Activated CD4-positive, alpha-beta T cell treated with anti-CD3 and anti-CD28 coated beads for 48 hours (primary cell): ENCODE measurements around the gene SPRR2G.
"Not testable (repeated sequence)": the region's sequence is repeated elsewhere in the genome, so short reads cannot be mapped to it uniquely, and the experiment has no call there.

ENCODE experiments used
- DNase-seq: peaks from one replicate; pipeline ENCODE4 v3.0.0-alpha.2; 2020

SPRR2G gene

GRCh38 chr1:153150846-153151245 lies at the start of gene SPRR2G:
Gene SPRR2G, minus strand, starts transcription at chr1:153150890. Its CDS starts 780 bp downstream, at chr1:153150110.
- DNase-seq, result no peak

- DNase-seq, result no peak
Measured at GRCh38 chr1:153195216-153195615, 44.5 kb upstream of the SPRR2G start.

DNA sequence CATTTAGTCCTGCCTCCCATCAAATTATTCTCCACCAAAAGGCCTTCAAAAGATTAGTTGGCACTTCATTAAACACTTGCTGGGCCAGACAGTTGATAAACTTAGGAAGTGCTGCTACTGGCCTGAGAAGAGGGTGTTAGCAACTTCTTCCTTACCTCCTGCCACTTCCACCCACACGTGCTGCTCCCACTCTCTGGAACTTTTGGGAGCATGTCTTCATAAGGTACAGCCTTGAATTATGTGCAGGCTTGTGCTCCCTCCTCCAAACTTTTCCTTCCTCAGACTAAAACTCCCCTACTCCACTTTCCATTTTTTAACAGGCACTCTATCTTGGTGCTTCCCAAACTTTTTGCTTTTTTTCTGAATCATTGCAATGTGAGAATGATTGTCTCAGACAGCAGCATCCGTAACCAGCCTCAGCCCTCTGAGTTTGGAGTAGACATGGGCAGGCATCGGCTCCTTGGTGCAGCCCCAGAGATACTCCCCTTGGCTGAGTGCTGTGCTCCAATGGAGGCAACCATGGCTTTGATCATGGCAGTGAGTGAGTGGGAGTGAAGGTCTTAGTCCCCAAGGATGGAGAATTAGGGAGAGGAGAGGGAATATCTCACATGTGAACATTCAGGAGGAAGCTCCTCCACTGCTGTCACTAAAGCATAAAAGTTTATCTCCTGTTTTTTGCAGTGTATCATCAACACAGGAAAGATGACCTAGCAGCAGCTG lies 43.8 kb upstream of the SPRR2G start:
- DNase-seq, result no peak

DNA sequence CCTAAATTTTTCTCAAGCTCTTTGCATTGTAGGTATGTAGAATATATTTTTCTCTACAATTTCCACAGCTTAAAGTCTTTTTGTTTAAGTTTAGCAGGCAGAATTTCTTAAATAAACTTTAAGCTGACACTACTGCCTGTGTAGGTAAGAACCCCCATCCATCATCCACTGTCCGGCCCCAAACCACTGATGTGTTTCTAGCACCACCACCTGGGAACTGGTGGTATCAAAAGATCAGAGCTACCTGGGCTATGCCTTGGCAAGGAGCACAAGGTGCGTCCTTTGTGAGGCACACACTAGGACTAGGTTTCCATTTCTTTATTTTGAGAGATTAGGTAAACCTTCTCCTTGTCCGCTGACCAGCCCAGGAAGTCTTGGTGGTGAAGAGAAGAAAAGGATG lies 42.0 kb upstream of the SPRR2G start:
- peak; percentile 6 for DNase-seq

- DNase-seq, result no peak
Measured at GRCh38 chr1:153190373-153190772, 39.7 kb upstream of the SPRR2G start.

DNA sequence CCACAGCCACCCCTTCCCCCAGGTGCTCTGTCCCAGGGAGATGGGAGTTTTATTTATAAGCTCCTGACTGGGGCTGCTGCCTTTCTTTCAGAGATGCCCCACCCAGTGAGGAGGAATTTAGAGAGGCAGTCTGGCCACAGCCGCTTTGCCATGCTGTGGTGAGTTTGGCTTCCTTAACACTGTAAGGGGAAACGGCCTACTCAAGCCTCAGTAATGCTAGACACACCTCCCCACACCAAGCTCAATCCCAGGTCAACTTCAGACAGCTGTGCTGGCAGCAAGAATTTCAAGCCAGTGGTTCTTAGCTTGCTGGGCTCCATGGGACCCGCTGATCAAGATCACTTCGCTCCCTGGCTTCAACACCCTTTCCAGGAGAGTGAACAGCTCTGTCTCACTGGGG lies 37.6 kb upstream of the SPRR2G start:
- not testable (repeated sequence) for DNase-seq

GRCh38 chr1:153180556-153180955 lies 29.9 kb upstream of the SPRR2G start:
- no peak for DNase-seq

- no peak for DNase-seq
Measured at GRCh38 chr1:153178922-153179321, 28.2 kb upstream of the SPRR2G start.

DNA sequence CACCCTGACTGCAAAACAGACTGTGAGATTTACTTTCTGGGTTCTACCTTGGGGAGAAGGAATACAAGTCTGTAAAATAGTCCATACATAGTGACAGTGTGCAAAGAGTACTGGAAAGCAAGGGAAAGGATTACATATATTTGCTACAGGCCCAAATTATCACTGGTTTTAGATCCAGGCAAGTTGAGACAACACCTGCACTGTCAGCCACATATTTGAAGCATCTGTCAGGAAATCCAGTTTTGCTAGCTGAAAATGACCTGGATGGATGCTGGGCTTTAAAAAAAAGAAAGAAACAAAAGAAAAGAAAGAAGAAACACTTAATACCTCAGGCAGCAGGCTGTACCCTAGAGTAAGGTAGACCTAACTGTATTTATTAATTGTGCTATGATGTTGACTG lies 23.9 kb upstream of the SPRR2G start:
- DNase-seq, result no peak

GRCh38 chr1:153168686-153169085 lies 18.0 kb upstream of the SPRR2G start:
- no peak for DNase-seq

- no peak for DNase-seq
Measured at GRCh38 chr1:153155541-153155940, 4.9 kb upstream of the SPRR2G start.

GRCh38 chr1:153152481-153152880 lies 1.8 kb upstream of the SPRR2G start:
- DNase-seq, result no peak

GRCh38 chr1:153141377-153141776 lies 9.3 kb downstream of the SPRR2G start:
- DNase-seq, result no peak

DNA sequence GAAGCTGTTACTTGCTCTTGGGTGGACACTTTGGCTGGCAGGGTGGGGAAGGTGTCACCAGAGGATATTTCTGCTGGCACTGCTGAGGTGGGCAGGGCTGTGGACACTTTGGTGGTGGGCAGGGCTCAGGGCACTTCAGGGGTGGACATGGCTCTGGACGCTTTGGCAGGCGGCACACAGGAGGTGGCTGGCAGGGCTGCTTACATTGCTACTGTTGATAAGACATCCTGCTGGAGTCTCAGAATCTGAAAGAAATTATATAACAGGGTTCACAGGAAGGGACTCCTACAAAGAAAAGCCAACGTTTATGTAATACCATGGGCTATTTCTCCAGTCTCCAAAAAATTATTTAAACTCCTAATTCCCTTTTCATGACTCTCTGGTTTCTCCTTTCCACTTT lies 10.2 kb downstream of the SPRR2G start:
- no peak for DNase-seq

DNA sequence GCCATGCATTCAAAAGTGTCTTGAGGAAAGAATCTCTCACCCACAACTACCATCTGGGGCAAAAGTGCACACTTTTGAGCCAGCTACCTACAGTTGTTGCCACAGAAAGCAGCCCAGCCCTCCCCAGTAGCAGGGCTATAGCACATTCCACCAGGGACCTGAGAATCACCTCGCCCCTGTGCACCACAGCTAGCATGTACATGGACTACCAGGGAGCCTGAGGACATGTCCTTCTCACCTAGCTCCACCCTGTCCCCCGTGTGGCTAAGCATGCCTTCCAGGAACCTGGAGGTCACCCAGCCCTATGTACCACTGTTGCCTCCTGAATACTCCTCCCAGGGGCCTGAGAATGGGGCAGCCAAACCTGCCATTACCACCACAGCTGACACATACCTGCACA lies 16.9 kb downstream of the SPRR2G start:
- no peak for DNase-seq

DNA sequence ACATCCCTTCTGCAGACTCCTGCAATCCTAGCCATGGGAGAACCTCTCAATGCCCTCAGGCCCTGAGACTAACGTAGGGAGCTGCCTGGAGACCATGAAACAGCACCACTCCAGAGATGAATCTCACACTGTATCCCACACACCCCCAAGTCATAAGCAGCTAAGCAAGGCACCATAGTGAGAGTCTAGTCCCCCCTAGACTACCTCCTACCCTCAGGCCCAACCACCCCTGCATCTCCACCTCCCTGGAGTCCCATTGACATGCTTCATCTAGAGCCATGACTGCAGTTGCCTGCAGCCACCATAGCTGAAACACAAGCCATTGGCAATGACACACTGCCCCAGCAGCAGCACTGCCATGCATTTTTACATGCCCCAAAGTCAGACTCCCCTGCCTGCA lies 17.4 kb downstream of the SPRR2G start:
- DNase-seq, result no peak

DNA sequence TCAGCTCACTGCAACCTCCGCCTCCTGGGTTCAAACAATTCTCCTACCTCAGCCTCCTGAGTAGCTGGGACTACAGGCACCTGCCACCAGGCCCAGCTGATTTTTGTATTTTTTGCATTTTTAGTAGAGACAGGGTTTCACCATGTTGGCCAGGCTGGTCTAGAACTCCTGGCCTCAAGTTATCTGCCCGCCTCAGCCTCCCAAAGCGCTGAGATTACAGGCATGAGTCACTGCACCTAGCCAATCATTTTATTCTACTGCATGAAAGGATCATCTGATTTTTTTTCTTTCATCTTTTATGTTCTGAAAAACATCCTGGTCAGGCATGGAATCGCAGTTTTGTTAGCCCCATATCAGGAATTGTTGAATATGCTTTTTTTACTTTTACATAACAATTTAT lies 22.0 kb downstream of the SPRR2G start:
- not testable (repeated sequence) for DNase-seq

GRCh38 chr1:153127296-153127695 lies 23.4 kb downstream of the SPRR2G start:
- no peak for DNase-seq

GRCh38 chr1:153125536-153125935 lies 25.2 kb downstream of the SPRR2G start:
- no peak for DNase-seq

GRCh38 chr1:153123793-153124192 lies 26.9 kb downstream of the SPRR2G start:
- DNase-seq, result not testable (repeated sequence)

DNA sequence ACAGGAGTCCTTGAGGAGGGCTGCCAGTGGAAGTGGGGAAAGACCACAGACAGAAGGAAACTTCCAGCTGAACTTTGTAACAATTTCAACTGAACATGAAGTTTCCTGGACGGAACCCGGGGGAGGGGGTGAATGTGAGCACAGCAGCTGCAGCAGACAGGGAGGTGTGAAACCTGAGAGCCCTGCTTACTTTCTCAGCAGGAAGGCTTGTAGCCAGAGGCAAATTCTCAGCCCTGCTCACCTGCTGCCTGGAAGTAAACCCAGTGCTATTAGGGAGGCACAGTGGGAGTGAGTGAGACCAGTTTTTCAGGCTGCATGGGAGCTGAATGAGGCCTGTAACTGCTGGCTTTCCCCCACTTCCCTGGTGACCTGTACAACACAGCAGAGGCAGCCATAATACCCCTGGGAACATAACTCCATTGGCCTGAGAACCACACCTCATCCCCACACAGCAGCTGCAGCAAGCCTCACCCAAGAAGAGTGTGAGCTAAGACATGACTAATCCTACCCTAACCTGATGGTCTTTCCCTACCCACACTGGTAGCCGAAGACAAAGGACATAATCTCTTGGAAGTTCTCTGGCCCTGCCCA lies 27.8 kb downstream of the SPRR2G start:
- no peak for DNase-seq

DNA sequence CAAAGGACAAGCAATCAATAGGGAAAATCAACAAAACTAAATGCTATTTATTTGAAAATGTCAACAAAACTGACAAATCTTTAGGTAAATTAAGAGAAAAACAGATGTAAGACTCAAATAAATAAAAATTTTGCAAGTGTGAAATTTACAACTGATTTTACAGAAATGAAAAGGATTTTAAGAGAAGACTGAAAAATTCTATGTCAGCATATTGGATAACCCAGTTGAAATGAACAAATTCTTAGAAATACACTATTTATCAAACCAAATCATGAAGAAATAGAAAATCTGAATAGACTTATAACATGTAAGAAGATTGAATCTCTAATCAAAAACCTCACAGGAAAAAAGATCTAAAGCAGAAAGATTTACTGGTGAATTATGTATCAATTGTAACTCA lies 29.7 kb downstream of the SPRR2G start:
- no peak for DNase-seq

DNA sequence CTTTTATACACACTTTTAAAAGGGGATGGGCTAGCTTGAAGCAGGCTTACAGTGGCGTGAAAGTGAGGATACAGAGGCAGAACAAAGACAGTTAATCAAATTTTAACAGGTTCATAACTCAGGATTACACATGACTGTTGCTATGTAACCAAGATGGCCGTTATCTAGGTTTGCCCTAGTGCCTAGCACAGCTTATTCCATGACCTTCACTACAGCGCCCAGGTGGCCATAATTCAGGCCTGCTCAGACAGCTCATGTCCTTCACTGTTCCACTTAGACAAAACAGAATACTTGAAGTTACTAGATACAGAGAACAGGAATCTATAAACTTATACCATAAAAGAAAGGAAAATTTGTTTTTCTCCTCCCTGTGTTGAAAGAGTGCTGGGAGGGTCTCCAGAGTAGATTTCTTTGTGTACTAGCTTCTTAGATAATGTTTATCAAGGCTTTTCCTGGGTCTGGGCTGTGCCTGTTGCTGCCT lies 31.2 kb downstream of the SPRR2G start:
- no peak for DNase-seq

GRCh38 chr1:153115264-153115663 lies 35.4 kb downstream of the SPRR2G start:
- DNase-seq, result not testable (repeated sequence)

DNA sequence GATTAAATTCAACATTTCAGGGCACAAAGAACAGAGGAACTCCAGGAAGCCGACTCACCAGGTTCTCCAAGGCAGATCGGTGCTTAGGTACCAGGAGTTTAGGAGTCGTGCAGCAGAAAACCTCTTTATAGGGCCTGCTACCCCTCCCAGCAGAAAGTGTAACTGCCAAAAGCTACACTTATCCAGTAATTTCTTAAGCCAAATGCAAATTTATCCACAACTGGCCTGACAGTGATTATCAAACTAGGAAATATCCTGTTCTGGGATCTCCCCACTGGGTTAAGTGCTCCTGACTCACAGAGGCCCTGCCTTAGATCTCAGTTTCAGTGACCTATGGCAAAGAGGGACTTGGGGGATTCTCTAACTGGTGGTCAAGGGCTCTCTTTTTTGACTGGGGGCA lies 37.3 kb downstream of the SPRR2G start, which contains the start of gene SPRR2F:
TSS of gene SPRR2F (minus strand) at position 101 of the 400 bp plus-strand sequence. CDS start 783 bp downstream, outside the sequence.
- no peak for DNase-seq
